ENCODE results near the gene ATP5F1E. TPM values are rescaled to one million over a fixed set of nuclear protein-coding genes. Genes with fewer than 3 reads are reported as not detected.

ATP5F1E gene
- total RNA-seq, 4 donors from 2014 or later = 7.2 to 33.0 (median 25.8) TPM

- Histone ChIP-seq H3K27me3 (no peaks in the 10 kb centered on the region), H3K4me1 (peaks cover 28 to 50% (median 33%) of the 10 kb centered on the region in 4 donors), H3K9me3 (no peaks in the 10 kb centered on the region), H3K4me3 (peak within 1 kb of the TSS; percentile 63 to 89 (median 80)), H3K36me3 (no peaks in the 10 kb centered on the region), H3K27ac (peak within 1 kb of the TSS; percentile 88 to 95 (median 91))
- intact Hi-C loops (cut with DNase I; ENCODE audit: low total_unique reads) = no loop called here
- peak; percentile 88 for DNase-seq
- in situ Hi-C loops (cut with MboI; ENCODE audit: low pct_ligation_motif_present in 1 of 4, low pct_unique_long_range_greater_than_20kb in 1 of 4, low sequenced_read_pairs in 3 of 4) = no loop called here
- TF ChIP-seq, protein P1, sequence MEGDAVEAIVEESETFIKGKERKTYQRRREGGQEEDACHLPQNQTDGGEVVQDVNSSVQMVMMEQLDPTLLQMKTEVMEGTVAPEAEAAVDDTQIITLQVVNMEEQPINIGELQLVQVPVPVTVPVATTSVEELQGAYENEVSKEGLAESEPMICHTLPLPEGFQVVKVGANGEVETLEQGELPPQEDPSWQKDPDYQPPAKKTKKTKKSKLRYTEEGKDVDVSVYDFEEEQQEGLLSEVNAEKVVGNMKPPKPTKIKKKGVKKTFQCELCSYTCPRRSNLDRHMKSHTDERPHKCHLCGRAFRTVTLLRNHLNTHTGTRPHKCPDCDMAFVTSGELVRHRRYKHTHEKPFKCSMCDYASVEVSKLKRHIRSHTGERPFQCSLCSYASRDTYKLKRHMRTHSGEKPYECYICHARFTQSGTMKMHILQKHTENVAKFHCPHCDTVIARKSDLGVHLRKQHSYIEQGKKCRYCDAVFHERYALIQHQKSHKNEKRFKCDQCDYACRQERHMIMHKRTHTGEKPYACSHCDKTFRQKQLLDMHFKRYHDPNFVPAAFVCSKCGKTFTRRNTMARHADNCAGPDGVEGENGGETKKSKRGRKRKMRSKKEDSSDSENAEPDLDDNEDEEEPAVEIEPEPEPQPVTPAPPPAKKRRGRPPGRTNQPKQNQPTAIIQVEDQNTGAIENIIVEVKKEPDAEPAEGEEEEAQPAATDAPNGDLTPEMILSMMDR (IDR thresholded peaks at IDR 0.05) = no peak
- TF ChIP-seq EP300 (IDR thresholded peaks at IDR 0.05; ENCODE audit: low read depth) (no peak), POLR2A (IDR thresholded peaks at IDR 0.05) (peak; percentile 29), POLR2AphosphoS5 (IDR thresholded peaks at IDR 0.05) (peak in 2 of 3 donors; percentile 55 to 60)
- WGBS, 2 donors (ENCODE audit: low coverage in 1 of 2) = 9% methylated on average over 25 of the region's 82 CpGs; no CpG with 5 or more reads in 1 of the 2 donors
Observed at GRCh38 chr20:59006864-59007664, 25.1 kb downstream of the ATP5F1E start, which contains the start of gene CTSZ. CTSZ (minus strand) TSS chr20:59007254; CDS start chr20:59007128, 126 bp downstream.

- WGBS, 2 donors (ENCODE audit: low coverage in 1 of 2) = 14% methylated on average over 27 of the region's 29 CpGs; no CpG with 5 or more reads in 1 of the 2 donors
- TF ChIP-seq POLR2AphosphoS5 (IDR thresholded peaks at IDR 0.05) = peak in 1 of 3 donors; percentile 28
- TF ChIP-seq POLR2A (IDR thresholded peaks at IDR 0.05) = peak; percentile 11
- TF ChIP-seq, protein P1 (IDR thresholded peaks at IDR 0.05) = no peak
- Histone ChIP-seq H3K36me3 (peaks cover 0 to 5% (median 0%) of the 10 kb centered on the region in 4 donors), H3K27ac (peak overlapping the region; percentile 88 to 95 (median 91)), H3K4me3 (peak overlapping the region; percentile 63 to 89 (median 80)), H3K27me3 (no peaks in the 10 kb centered on the region), H3K4me1 (peaks cover 28 to 50% (median 33%) of the 10 kb centered on the region in 4 donors), H3K9me3 (no peaks in the 10 kb centered on the region)
- peak; percentile 56 for DNase-seq
- intact Hi-C loops (cut with DNase I; ENCODE audit: low total_unique reads) (no loop called here), in situ Hi-C loops (cut with MboI; ENCODE audit: low pct_ligation_motif_present in 1 of 4, low pct_unique_long_range_greater_than_20kb in 1 of 4, low sequenced_read_pairs in 3 of 4) (no loop called here)
Observed at GRCh38 chr20:59006167-59006863, 25.8 kb downstream of the ATP5F1E start.

GRCh38 chr20:59005523-59006166 is 26.5 kb downstream of the ATP5F1E start:
- in situ Hi-C loops (cut with MboI; ENCODE audit: low pct_ligation_motif_present in 1 of 4, low pct_unique_long_range_greater_than_20kb in 1 of 4, low sequenced_read_pairs in 3 of 4) (no loop called here), intact Hi-C loops (cut with DNase I; ENCODE audit: low total_unique reads) (no loop called here)
- Histone ChIP-seq H3K4me3 (peak overlapping the region; percentile 63 to 89 (median 80)), H3K9me3 (no peaks in the 10 kb centered on the region), H3K4me1 (peaks cover 28 to 50% (median 33%) of the 10 kb centered on the region in 4 donors), H3K36me3 (peaks cover 0 to 7% (median 0%) of the 10 kb centered on the region in 4 donors), H3K27me3 (no peaks in the 10 kb centered on the region), H3K27ac (peak overlapping the region; percentile 88 to 95 (median 91))
- no peak for DNase-seq
- WGBS, 2 donors (ENCODE audit: low coverage in 1 of 2) = 66% methylated on average over 3 of the region's 3 CpGs; no CpG with 5 or more reads in 1 of the 2 donors
- TF ChIP-seq POLR2AphosphoS5 (IDR thresholded peaks at IDR 0.05) (no peak), POLR2A (IDR thresholded peaks at IDR 0.05) (no peak), EP300 (IDR thresholded peaks at IDR 0.05; ENCODE audit: low read depth) (no peak)
- TF ChIP-seq, protein P1 (IDR thresholded peaks at IDR 0.05) = no peak

All from transverse colon (tissue), 4 donors.